Measurements from ENCODE around the gene GLRX5.
A peak's percentile ranks its signal among the peaks of the same experiment; 100 is the strongest.
"Not testable (repeated sequence)": the region's sequence is repeated elsewhere in the genome, so short reads cannot be mapped to it uniquely, and the experiment has no call there.

GLRX5 gene

GRCh38 chr14:95507174-95507573, 27.7 kb upstream of the GLRX5 start:
- Histone ChIP-seq H3K27ac (ENCODE audit: poor library complexity, severe bottlenecking) (peak overlapping the region; percentile 92), H3K4me3 (ENCODE audit: severe bottlenecking) (no peak overlapping the region), H3K9me3 (ENCODE audit: severe bottlenecking) (no peaks in the 10 kb centered on the region), H3K4me1 (ENCODE audit: insufficient read depth, poor library complexity, severe bottlenecking) (peaks cover 23% of the 10 kb centered on the region), H3K27me3 (ENCODE audit: insufficient read depth, poor library complexity, severe bottlenecking) (no peaks in the 10 kb centered on the region), H3K36me3 (ENCODE audit: low read depth) (peaks cover 12% of the 10 kb centered on the region; the same call in 1 of the 2 replicates)
- ATAC-seq (ENCODE audit: low read depth) (peak; percentile 91), DNase-seq (ENCODE audit: low spot score) (peak; percentile 92)
- no peak for TF ChIP-seq CTCF (IDR thresholded peaks at IDR 0.05; ENCODE audit: poor library complexity, severe bottlenecking)

- Histone ChIP-seq H3K4me1 (ENCODE audit: insufficient read depth, poor library complexity, severe bottlenecking) (peaks cover 23% of the 10 kb centered on the region), H3K36me3 (ENCODE audit: low read depth) (peaks cover 14% of the 10 kb centered on the region; the same call in 1 of the 2 replicates), H3K27me3 (ENCODE audit: insufficient read depth, poor library complexity, severe bottlenecking) (no peaks in the 10 kb centered on the region), H3K9me3 (ENCODE audit: severe bottlenecking) (no peaks in the 10 kb centered on the region), H3K4me3 (ENCODE audit: severe bottlenecking) (no peak overlapping the region), H3K27ac (ENCODE audit: poor library complexity, severe bottlenecking) (peak overlapping the region; percentile 92)
- peak; percentile 79 for DNase-seq (ENCODE audit: low spot score)
- no peak for TF ChIP-seq CTCF (IDR thresholded peaks at IDR 0.05; ENCODE audit: poor library complexity, severe bottlenecking)
- peak; percentile 89 for ATAC-seq (ENCODE audit: low read depth)
These were observed 27.1 kb upstream of the GLRX5 start for GRCh38 chr14:95507701-95508103.

GRCh38 chr14:95508377-95508776, 26.5 kb upstream of the GLRX5 start:
- peak overlapping the region; percentile 92 for H3K27ac ChIP-seq (ENCODE audit: poor library complexity, severe bottlenecking)
- DNase-seq (ENCODE audit: low spot score) (no peak), ATAC-seq (ENCODE audit: low read depth) (no peak)
- H3K9me3 ChIP-seq (ENCODE audit: severe bottlenecking), result no peaks in the 10 kb centered on the region
- peaks cover 14% of the 10 kb centered on the region; the same call in 1 of the 2 replicates for H3K36me3 ChIP-seq (ENCODE audit: low read depth)
- peaks cover 23% of the 10 kb centered on the region for H3K4me1 ChIP-seq (ENCODE audit: insufficient read depth, poor library complexity, severe bottlenecking)
- H3K27me3 ChIP-seq (ENCODE audit: insufficient read depth, poor library complexity, severe bottlenecking), result no peaks in the 10 kb centered on the region
- H3K4me3 ChIP-seq (ENCODE audit: severe bottlenecking), result no peak overlapping the region
- TF ChIP-seq CTCF (IDR thresholded peaks at IDR 0.05; ENCODE audit: poor library complexity, severe bottlenecking), result no peak

GRCh38 chr14:95509495-95509894, 25.4 kb upstream of the GLRX5 start:
- no peak for TF ChIP-seq CTCF (IDR thresholded peaks at IDR 0.05; ENCODE audit: poor library complexity, severe bottlenecking)
- DNase-seq (ENCODE audit: low spot score) (no peak), ATAC-seq (ENCODE audit: low read depth) (no peak)
- Histone ChIP-seq H3K36me3 (ENCODE audit: low read depth) (peaks cover 14% of the 10 kb centered on the region; the same call in 1 of the 2 replicates), H3K4me1 (ENCODE audit: insufficient read depth, poor library complexity, severe bottlenecking) (peaks cover 22% of the 10 kb centered on the region), H3K4me3 (ENCODE audit: severe bottlenecking) (no peak overlapping the region), H3K9me3 (ENCODE audit: severe bottlenecking) (no peaks in the 10 kb centered on the region), H3K27me3 (ENCODE audit: insufficient read depth, poor library complexity, severe bottlenecking) (no peaks in the 10 kb centered on the region), H3K27ac (ENCODE audit: poor library complexity, severe bottlenecking) (no peak overlapping the region)

- Histone ChIP-seq H3K4me1 (ENCODE audit: insufficient read depth, poor library complexity, severe bottlenecking) (peaks cover 31% of the 10 kb centered on the region), H3K36me3 (ENCODE audit: low read depth) (peaks cover 14% of the 10 kb centered on the region; the same call in 1 of the 2 replicates)
- not testable (repeated sequence) for H3K27me3 ChIP-seq (ENCODE audit: insufficient read depth, poor library complexity, severe bottlenecking); H3K4me3 ChIP-seq (ENCODE audit: severe bottlenecking); H3K9me3 ChIP-seq (ENCODE audit: severe bottlenecking); ATAC-seq (ENCODE audit: low read depth); H3K27ac ChIP-seq (ENCODE audit: poor library complexity, severe bottlenecking); DNase-seq (ENCODE audit: low spot score)
These were observed 24.5 kb upstream of the GLRX5 start for GRCh38 chr14:95510344-95510743.

All from RWPE2 (cell line).